Effector memory CD4-positive, alpha-beta T cell (primary cell): ENCODE measurements around the gene UBE2V1.

ENCODE experiments used
- DNase-seq, 3 donors: peaks; one replicate each; pipeline ENCODE4 v3.0.0-alpha.2; 2020
- H3K27ac ChIP-seq: 2 replicates; pipeline ENCODE4 v1.7.0; 2013; ENCODE audit warnings: mild to moderate bottlenecking, low read length, moderate library complexity; ENCODE audit not compliant: insufficient read depth, poor library complexity, severe bottlenecking
- H3K27me3 ChIP-seq: replicated peaks from 2 replicates; pipeline ENCODE4 v1.7.0; 2013; ENCODE audit warnings: mild to moderate bottlenecking, low read length; ENCODE audit not compliant: insufficient read depth, control insufficient read depth, poor library complexity, severe bottlenecking
- H3K36me3 ChIP-seq: 2 replicates; pipeline ENCODE4 v1.7.0; 2013; ENCODE audit warnings: mild to moderate bottlenecking, low read length, moderate library complexity; ENCODE audit not compliant: control insufficient read depth, insufficient read depth
- H3K4me1 ChIP-seq: 2 replicates; pipeline ENCODE4 v1.7.0; 2013; ENCODE audit warnings: low read length, mild to moderate bottlenecking; ENCODE audit not compliant: control insufficient read depth, insufficient read depth, poor library complexity, severe bottlenecking
- H3K4me3 ChIP-seq: 2 replicates; pipeline ENCODE4 v1.7.0; 2013; ENCODE audit warnings: low read length, low read depth, mild to moderate bottlenecking; ENCODE audit not compliant: insufficient read depth, poor library complexity, severe bottlenecking
- H3K9me3 ChIP-seq: 2 replicates; pipeline ENCODE4 v1.7.0; 2013; ENCODE audit warnings: mild to moderate bottlenecking, low read length, moderate library complexity; ENCODE audit not compliant: control insufficient read depth

Gene UBE2V1

DNA sequence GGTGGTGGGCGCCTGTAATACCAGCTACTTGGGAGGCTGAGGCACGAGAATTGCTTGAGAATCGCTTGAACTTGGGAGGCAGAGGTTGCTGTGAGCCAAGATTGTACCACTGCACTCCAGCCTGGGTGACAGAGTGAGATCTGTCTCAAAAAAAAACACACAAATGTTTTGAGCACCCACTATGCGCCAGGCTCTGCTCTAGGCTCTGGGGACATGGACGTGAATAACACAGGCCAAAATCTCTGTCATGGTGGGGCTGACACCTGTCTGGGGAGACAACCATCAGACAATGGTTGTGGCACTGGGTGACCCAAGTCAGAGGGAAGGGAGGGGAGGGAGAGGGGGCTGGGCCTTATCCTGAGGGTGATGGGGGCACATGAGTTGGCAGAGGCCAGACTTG lies 62.7 kb downstream of the UBE2V1 start:
- no peak for DNase-seq
- no peak overlapping the region for H3K4me3 ChIP-seq
- H3K27me3 ChIP-seq = no peaks in the 10 kb centered on the region
- H3K9me3 ChIP-seq = no peaks in the 10 kb centered on the region
- H3K4me1 ChIP-seq = no peaks in the 10 kb centered on the region
- H3K36me3 ChIP-seq = no peaks in the 10 kb centered on the region
- no peak overlapping the region for H3K27ac ChIP-seq

DNA sequence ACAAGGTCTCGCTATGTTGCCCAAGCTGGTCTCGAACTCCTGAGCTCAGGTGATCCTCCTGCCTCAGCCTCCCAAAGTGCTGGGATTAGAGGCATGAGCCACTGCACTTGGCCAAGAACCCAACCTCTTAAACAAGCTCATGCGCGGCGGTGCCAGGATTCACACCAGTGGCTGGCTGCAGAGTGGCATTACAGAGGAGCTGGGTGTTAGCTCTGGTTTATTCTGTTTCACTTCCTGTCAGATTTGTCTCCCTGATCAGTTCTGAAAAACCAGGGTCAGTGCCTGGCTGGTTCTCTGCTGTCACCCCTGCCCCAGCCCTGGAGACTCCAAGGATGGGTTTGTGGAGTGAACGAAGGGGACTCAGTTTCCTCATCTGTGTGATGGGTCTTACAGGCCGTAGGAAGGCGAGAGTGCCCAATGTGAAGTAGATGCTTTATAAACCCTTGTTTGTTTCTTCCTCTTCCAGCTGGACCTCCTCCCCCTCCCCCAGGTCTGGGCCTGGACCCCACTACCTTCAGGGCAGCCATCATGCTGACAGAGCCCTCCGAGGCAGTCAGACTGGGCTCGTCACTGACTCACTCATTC lies 63.4 kb downstream of the UBE2V1 start:
- no peak overlapping the region for H3K27ac ChIP-seq
- no peaks in the 10 kb centered on the region for H3K27me3 ChIP-seq
- H3K36me3 ChIP-seq = no peaks in the 10 kb centered on the region
- H3K4me1 ChIP-seq = no peaks in the 10 kb centered on the region
- H3K9me3 ChIP-seq = no peaks in the 10 kb centered on the region
- no peak overlapping the region for H3K4me3 ChIP-seq
- no peak for DNase-seq

DNA sequence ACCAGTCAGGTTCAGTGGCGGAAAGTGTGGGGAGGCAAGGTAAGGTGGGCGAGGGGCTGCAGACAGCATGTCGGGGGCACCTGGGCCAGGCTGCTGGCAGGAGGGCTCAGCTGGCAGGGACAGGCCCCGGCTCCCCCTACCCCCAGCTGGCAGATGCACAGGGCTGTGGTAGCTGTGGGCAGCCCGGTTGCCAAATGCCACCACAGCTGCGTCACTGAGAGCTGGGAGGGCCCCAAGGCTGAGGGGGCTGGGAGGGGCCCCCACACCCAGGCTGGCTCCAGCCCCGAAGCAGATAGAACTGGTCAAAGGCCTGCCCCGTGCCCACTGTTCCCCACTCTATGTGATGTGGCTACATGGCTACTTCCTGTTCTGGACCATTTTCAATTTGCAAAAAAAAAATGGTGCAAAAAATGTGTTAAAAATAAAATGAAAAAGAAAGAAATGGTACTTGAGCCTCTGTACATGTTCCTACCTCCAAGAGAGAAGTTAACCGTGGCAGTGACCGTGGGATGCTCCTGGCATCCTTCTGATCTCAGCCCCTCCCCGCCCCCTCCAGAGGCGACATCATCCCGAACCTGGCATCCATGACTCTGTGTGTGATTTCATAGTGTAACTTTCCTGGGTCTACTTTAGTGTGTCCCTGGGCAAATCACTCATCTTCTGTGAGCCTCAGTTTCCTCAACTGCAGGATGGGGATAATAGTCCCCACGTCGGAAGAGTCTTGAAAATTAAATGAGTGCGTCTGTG lies 64.4 kb downstream of the UBE2V1 start:
- no peak overlapping the region for H3K27ac ChIP-seq

DNA sequence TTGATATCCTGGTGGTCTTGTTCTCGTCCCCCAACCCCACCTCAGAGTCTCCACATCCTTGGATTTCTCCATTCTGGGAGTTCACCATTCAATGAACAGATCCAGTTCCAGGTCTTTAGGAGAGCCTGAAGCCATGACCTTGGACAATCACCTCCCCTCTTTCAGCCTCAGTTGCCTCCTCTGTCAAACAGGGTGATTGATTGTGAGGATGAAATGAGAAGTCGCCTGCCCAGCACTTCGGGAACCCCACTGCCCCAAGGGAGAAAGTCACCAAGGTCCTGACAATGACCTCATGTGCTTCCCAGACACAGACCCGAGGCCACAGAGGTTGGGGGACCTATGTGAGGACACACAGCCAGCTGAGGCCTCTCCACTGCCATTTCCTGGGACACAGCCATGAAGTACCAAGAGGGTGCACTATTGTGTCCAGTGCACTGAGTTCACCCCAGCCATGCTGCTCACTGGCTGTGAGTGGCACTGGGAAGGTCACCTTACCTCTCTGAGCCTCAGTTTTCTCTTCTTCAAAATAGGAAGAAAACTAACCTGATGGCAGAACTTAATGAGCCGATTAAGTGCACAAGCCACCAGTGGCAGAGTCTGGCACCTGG lies 68.5 kb downstream of the UBE2V1 start:
- H3K27ac ChIP-seq = no peak overlapping the region
- no peaks in the 10 kb centered on the region for H3K9me3 ChIP-seq
- no peak overlapping the region for H3K4me3 ChIP-seq
- H3K4me1 ChIP-seq = no peaks in the 10 kb centered on the region
- H3K27me3 ChIP-seq = no peaks in the 10 kb centered on the region
- no peak for DNase-seq
- no peaks in the 10 kb centered on the region for H3K36me3 ChIP-seq

More for the DNA sequence above, 64.4 kb downstream of the UBE2V1 start:
- no peaks in the 10 kb centered on the region for H3K27me3 ChIP-seq
- no peaks in the 10 kb centered on the region for H3K9me3 ChIP-seq
- no peak overlapping the region for H3K4me3 ChIP-seq
- H3K36me3 ChIP-seq = no peaks in the 10 kb centered on the region
- no peaks in the 10 kb centered on the region for H3K4me1 ChIP-seq
- DNase-seq = no peak

DNA sequence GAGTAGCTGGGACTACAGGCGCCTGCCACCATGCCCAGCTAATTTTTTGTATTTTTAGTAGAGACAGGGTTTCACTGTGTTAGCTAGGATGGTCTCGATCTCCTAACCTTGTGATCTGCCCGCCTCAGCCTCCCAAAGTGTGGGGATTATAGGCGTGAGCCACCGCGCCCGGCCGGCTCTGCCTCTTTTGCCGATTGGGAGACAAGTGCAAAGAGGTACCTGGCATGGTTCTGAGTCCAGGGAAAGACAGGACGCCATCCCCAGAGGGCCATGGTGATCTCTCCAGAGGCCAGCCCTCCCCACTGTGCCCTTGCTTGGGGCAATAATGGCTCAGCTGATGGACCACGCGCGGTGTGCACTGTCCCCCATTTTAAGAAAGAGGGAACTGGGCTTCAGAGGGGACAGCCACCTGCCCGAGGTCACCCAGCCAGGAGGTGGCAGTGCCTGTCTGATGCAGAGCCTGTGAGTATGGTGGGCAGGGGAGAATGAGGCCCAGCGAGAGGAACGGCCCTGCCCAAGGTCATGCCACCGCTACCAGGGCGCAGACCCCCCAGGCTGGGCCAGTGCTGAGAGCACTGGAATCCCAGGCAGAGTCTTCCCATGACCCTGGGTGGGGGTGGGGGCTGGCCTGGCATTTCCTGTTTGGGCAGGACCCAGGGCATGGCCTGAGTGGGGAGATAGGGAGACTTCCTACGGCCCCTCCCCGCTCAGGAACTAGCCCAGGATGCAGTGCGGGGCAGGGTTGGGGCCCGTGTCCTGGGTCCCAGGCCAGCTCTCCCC lies 69.2 kb downstream of the UBE2V1 start:
- no peak for DNase-seq
- Histone ChIP-seq H3K36me3 (no peaks in the 10 kb centered on the region), H3K27me3 (no peaks in the 10 kb centered on the region), H3K4me3 (no peak overlapping the region), H3K9me3 (no peaks in the 10 kb centered on the region), H3K4me1 (no peaks in the 10 kb centered on the region), H3K27ac (no peak overlapping the region)

DNA sequence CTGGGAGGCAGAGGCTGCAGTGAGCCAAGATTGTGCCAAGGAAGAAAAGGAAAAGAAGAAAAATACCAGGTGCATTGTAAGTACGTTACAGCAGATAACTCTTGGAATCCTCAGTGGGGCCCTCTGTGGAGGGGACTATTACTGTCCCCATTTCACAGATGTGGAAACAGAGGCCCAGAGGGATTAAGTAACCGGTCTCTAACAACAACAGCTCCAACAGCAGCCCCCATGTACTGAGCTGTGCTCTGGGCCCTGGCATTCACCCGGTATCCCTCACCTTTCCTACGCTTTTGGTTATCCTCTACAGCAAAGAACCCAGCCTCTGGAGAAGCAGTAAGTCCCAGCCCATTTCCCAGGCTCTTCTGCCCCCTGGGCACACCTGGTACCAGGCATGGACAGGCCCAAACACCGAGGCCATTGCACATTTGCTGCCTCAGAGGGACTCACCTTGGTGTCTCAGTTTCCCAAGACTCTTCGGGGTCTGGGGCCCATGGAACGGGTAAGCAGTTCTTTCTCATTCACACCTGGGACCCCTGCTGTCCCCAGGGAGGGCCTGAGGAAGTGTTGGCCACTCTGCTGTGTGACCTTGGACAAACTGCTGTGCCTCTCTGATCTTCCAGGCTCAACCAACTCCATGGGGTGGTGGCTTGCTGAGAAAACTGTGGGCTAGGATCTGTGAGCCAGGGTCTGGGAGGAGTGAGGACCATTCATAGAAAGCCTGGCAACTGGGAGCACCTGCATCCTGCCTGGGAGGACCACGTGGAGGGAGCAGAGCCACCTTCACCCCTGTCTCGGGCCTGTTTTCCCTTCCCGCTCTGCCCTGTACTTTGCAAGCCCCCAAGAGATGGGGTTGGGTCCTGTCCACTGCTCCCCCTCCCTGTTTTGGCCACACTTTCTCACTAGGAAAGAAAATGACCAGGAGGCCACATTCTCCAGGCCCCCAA lies 70.3 kb downstream of the UBE2V1 start:
- H3K4me1 ChIP-seq = no peaks in the 10 kb centered on the region
- H3K27ac ChIP-seq = no peak overlapping the region
- no peaks in the 10 kb centered on the region for H3K9me3 ChIP-seq
- H3K36me3 ChIP-seq = no peaks in the 10 kb centered on the region
- DNase-seq = no peak
- no peak overlapping the region for H3K4me3 ChIP-seq
- H3K27me3 ChIP-seq = no peaks in the 10 kb centered on the region

DNA sequence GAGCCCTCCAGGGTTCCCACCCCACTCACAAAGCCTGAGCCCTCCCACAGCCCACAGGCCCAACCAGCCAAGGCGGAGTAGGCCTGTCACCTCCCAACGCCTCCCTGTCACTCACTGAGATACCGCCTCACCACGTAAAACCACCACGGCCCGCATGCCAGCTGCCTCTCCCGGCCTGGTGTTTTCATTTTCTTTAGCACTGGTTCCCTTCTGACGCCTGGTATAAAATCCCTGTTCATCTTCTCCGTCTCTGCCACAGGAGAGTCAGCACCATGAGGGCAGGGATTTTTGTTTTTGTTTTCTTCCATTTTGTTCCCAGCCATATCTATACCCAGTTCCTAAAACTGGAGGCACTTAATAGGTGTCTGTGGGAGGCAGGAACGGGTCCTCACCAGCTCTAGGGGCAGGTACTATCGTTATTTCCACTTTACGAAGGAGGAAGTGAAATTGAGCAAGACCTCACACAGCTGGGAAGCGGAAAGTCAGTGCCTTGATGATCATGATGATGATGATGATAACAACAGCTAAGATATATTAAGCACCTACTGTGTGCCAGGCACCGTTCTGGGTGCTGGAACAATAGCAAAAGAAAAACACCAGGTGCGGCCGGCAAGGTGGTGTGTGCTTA lies 71.6 kb downstream of the UBE2V1 start:
- no peaks in the 10 kb centered on the region for H3K9me3 ChIP-seq
- no peak overlapping the region for H3K4me3 ChIP-seq
- no peak for DNase-seq
- no peaks in the 10 kb centered on the region for H3K36me3 ChIP-seq
- no peak overlapping the region for H3K27ac ChIP-seq
- no peaks in the 10 kb centered on the region for H3K4me1 ChIP-seq
- H3K27me3 ChIP-seq = no peaks in the 10 kb centered on the region

DNA sequence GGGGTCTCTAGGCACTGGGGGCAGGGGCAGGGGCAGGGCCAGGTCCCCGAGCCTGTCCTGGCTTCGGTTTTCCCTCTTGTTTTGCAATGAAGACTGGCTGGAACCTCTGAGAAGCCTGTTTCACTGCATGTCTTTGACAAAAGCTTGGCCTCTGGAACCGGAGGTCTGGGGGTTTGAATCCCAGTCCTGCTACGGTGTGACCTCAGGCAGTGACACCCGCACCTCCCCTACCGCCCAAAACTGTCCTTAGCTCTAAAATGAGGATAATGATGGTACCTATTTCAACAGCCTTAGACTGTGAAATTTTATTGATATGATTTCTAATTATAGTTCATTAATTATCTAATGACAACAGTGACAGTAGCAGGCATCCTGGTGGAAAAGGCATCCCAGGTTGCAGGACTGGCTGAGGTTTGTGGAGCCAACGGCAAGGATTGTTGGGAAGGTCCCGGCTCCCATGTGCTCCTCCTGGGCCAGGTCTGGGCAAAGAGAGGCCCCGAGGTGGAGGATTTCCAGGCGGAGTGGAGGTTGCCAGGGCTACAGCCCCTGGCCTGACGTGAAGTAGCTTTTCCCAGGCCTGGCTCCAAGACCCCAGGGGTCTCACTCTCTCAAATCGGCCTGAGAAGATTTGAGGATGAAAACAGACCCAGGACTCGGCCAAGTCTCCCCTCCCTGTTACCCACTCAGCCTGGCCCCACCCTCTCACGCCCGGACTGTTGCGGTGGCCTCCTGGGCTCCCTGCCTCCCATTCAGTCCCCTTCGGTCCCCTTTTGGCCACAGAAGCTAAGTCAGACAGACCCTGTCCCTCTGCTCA lies 72.3 kb downstream of the UBE2V1 start:
- no peaks in the 10 kb centered on the region for H3K4me1 ChIP-seq
- no peaks in the 10 kb centered on the region for H3K27me3 ChIP-seq
- H3K36me3 ChIP-seq = no peaks in the 10 kb centered on the region
- H3K9me3 ChIP-seq = no peaks in the 10 kb centered on the region
- H3K27ac ChIP-seq = no peak overlapping the region
- no peak for DNase-seq
- no peak overlapping the region for H3K4me3 ChIP-seq
